ENCODE data around the gene ACKR1. TPM values are rescaled to one million over a fixed set of nuclear protein-coding genes. Genes with fewer than 3 reads are reported as not detected.

Gene ACKR1
- total and polyA plus RNA-seq, 2 donors (not counting 1 experiment from before 2014, with no cell fraction given) = not detected

- Histone ChIP-seq H3K36me3 (ENCODE audit: control insufficient read depth, insufficient read depth, low read length) (no peaks in the 10 kb centered on the region), H3K9ac (ENCODE audit: insufficient read depth, low read length) (no peak overlapping the region), H4K20me1 (ENCODE audit: control insufficient read depth, extremely low read depth, insufficient read depth, low read length) (no peaks in the 10 kb centered on the region), H3K79me2 (ENCODE audit: control insufficient read depth, insufficient read depth, low read length) (no peaks in the 10 kb centered on the region), H3K9me3 (ENCODE audit: control insufficient read depth, insufficient read depth, low read depth, low read length) (no peaks in the 10 kb centered on the region), H3K4me3 (replicated peaks in 1 of 4; ENCODE audit: control extremely low read depth in 1 of 4, insufficient read depth in 1 of 4, low read depth in 3 of 4, low read length in 4 of 4) (no peak overlapping the region), H3K27me3 (ENCODE audit: control insufficient read depth, insufficient read depth, low read length) (no peaks in the 10 kb centered on the region), H2AFZ (ENCODE audit: low read length) (no peak overlapping the region), H3K27ac (ENCODE audit: insufficient read depth, low read length) (no peak overlapping the region), H3K4me1 (ENCODE audit: control insufficient read depth, extremely low read depth, insufficient read depth, low read length) (no peaks in the 10 kb centered on the region), H3K4me2 (ENCODE audit: extremely low read depth, insufficient read depth, low read length) (no peak overlapping the region)
- no peak for DNase-seq (ENCODE audit: low read depth in 2 of 2)
- TF ChIP-seq, protein P1, sequence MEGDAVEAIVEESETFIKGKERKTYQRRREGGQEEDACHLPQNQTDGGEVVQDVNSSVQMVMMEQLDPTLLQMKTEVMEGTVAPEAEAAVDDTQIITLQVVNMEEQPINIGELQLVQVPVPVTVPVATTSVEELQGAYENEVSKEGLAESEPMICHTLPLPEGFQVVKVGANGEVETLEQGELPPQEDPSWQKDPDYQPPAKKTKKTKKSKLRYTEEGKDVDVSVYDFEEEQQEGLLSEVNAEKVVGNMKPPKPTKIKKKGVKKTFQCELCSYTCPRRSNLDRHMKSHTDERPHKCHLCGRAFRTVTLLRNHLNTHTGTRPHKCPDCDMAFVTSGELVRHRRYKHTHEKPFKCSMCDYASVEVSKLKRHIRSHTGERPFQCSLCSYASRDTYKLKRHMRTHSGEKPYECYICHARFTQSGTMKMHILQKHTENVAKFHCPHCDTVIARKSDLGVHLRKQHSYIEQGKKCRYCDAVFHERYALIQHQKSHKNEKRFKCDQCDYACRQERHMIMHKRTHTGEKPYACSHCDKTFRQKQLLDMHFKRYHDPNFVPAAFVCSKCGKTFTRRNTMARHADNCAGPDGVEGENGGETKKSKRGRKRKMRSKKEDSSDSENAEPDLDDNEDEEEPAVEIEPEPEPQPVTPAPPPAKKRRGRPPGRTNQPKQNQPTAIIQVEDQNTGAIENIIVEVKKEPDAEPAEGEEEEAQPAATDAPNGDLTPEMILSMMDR (conservative IDR thresholded peaks at IDR 0.05 in 1 of 2, IDR thresholded peaks at IDR 0.05 in 1 of 2; ENCODE audit: low read depth in 1 of 2, low read length in 2 of 2) = no peak
- no peak for TF ChIP-seq EZH2 (IDR thresholded peaks at IDR 0.05; ENCODE audit: low read length, missing control alignments)
These were observed 42.6 kb downstream of the ACKR1 start for GRCh38 chr1:159247266-159247665.

DNA sequence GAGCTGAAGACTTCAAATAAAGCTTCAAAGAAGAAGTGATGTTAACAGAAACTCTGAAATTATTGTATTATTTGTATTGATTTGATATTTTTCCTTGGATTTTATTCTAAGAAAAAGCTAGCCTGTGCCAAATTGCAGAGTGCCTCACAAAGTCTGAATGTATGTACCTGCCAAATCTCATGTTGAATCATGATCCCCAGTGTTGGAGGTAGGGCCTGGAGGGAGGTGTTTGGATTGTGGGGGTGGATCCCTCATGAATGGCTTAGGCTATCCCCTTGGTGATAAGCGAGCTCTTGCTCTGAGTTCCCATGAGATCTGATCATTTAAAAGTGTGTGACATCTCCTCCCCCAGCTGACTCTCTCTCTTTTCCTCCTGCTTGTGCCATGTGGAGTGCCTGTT lies 43.6 kb downstream of the ACKR1 start:
- Histone ChIP-seq H4K20me1 (ENCODE audit: control insufficient read depth, extremely low read depth, insufficient read depth, low read length) (no peaks in the 10 kb centered on the region), H3K36me3 (ENCODE audit: control insufficient read depth, insufficient read depth, low read length) (no peaks in the 10 kb centered on the region), H3K27me3 (ENCODE audit: control insufficient read depth, insufficient read depth, low read length) (no peaks in the 10 kb centered on the region), H3K9ac (ENCODE audit: insufficient read depth, low read length) (no peak overlapping the region), H3K27ac (ENCODE audit: insufficient read depth, low read length) (no peak overlapping the region), H3K9me3 (ENCODE audit: control insufficient read depth, insufficient read depth, low read depth, low read length) (no peaks in the 10 kb centered on the region), H3K4me3 (replicated peaks in 1 of 4; ENCODE audit: control extremely low read depth in 1 of 4, insufficient read depth in 1 of 4, low read depth in 3 of 4, low read length in 4 of 4) (no peak overlapping the region), H2AFZ (ENCODE audit: low read length) (no peak overlapping the region), H3K4me1 (ENCODE audit: control insufficient read depth, extremely low read depth, insufficient read depth, low read length) (no peaks in the 10 kb centered on the region), H3K79me2 (ENCODE audit: control insufficient read depth, insufficient read depth, low read length) (no peaks in the 10 kb centered on the region), H3K4me2 (ENCODE audit: extremely low read depth, insufficient read depth, low read length) (no peak overlapping the region)
- TF ChIP-seq, protein P1 (conservative IDR thresholded peaks at IDR 0.05 in 1 of 2, IDR thresholded peaks at IDR 0.05 in 1 of 2; ENCODE audit: low read depth in 1 of 2, low read length in 2 of 2) = no peak
- no peak for TF ChIP-seq EZH2 (IDR thresholded peaks at IDR 0.05; ENCODE audit: low read length, missing control alignments)
- no peak for DNase-seq (ENCODE audit: low read depth in 2 of 2)

GRCh38 chr1:159250638-159251216 lies 46.1 kb downstream of the ACKR1 start:
- Histone ChIP-seq H3K79me2 (ENCODE audit: control insufficient read depth, insufficient read depth, low read length) (no peaks in the 10 kb centered on the region), H3K27ac (ENCODE audit: insufficient read depth, low read length) (no peak overlapping the region), H3K4me2 (ENCODE audit: extremely low read depth, insufficient read depth, low read length) (no peak overlapping the region), H3K9ac (ENCODE audit: insufficient read depth, low read length) (no peak overlapping the region), H3K4me3 (replicated peaks in 1 of 4; ENCODE audit: control extremely low read depth in 1 of 4, insufficient read depth in 1 of 4, low read depth in 3 of 4, low read length in 4 of 4) (no peak overlapping the region), H3K27me3 (ENCODE audit: control insufficient read depth, insufficient read depth, low read length) (no peaks in the 10 kb centered on the region), H4K20me1 (ENCODE audit: control insufficient read depth, extremely low read depth, insufficient read depth, low read length) (no peaks in the 10 kb centered on the region), H3K36me3 (ENCODE audit: control insufficient read depth, insufficient read depth, low read length) (no peaks in the 10 kb centered on the region), H3K4me1 (ENCODE audit: control insufficient read depth, extremely low read depth, insufficient read depth, low read length) (no peaks in the 10 kb centered on the region), H3K9me3 (ENCODE audit: control insufficient read depth, insufficient read depth, low read depth, low read length) (no peaks in the 10 kb centered on the region), H2AFZ (ENCODE audit: low read length) (no peak overlapping the region)
- no peak for DNase-seq (ENCODE audit: low read depth in 2 of 2)
- TF ChIP-seq EZH2 (IDR thresholded peaks at IDR 0.05; ENCODE audit: low read length, missing control alignments) = no peak
- TF ChIP-seq, protein P1 (conservative IDR thresholded peaks at IDR 0.05 in 1 of 2, IDR thresholded peaks at IDR 0.05 in 1 of 2; ENCODE audit: low read depth in 1 of 2, low read length in 2 of 2) = no peak

Other genes starting within 250 kb of the ACKR1 start
- 134 and 141 TPM in 2 replicates for gene IFI16, start 195.0 kb upstream of the ACKR1 start, total RNA-seq
- 193 and 223 TPM in 2 replicates for gene IFI16, start 195.0 kb upstream of the ACKR1 start, polyA plus RNA-seq
- not detected in 2 replicates for gene AIM2, start 128.1 kb upstream of the ACKR1 start, total RNA-seq
- gene AIM2, start 128.1 kb upstream of the ACKR1 start, polyA plus RNA-seq = not detected in 2 replicates
- 2.1 TPM in 1 of 2 replicates, not detected in the other for gene CADM3, start 33.3 kb upstream of the ACKR1 start, total RNA-seq
- gene CADM3, start 33.3 kb upstream of the ACKR1 start, polyA plus RNA-seq = not detected in 2 replicates
- gene FCER1A, start 97.5 kb downstream of the ACKR1 start, total RNA-seq = not detected in 2 replicates
- gene FCER1A, start 97.5 kb downstream of the ACKR1 start, polyA plus RNA-seq = not detected in 2 replicates
- gene OR10J4, start 227.3 kb downstream of the ACKR1 start, total RNA-seq = not detected in 2 replicates
- not detected in 2 replicates for gene OR10J4, start 227.3 kb downstream of the ACKR1 start, polyA plus RNA-seq
- not detected in 2 replicates for gene OR10J1, start 234.8 kb downstream of the ACKR1 start, total RNA-seq
- not detected in 2 replicates for gene OR10J1, start 234.8 kb downstream of the ACKR1 start, polyA plus RNA-seq

All from fibroblast of lung (primary cell).